WTC11 (cell line): ENCODE measurements around the gene MYL3. TPM values are rescaled to one million over a fixed set of nuclear protein-coding genes. Genes with fewer than 3 reads are reported as not detected.

Experiments
- ATAC-seq: fragments of 200-7000 bp; cut with Tn5 transposase; 2 replicates; pipeline ENCODE4 v1.10.0; 2021; ENCODE audit warnings: mild to moderate bottlenecking, moderate library complexity
- CTCF ChIA-PET: fragments of 300-600 bp; sonication (Branson Sonifier 250); formaldehyde crosslinking; loops from one replicate; lab custom pipeline; 2021; ENCODE audit warnings: antibody characterized with exemption; lab: Charles Lee
- POLR2A ChIA-PET: fragments of 350-600 bp; sonication (Branson Sonifier 250); formaldehyde crosslinking; loops from one replicate; lab custom pipeline; 2021; ENCODE audit warnings: antibody characterized with exemption; lab: Charles Lee
- DNase-seq: peaks from one replicate; pipeline ENCODE4 v3.0.0; 2021; ENCODE audit warnings: low spot score
- H3K27ac Mint-ChIP-seq: 2 replicates; pipeline ENCODE4 v1.8.0; 2021; ENCODE audit warnings: mixed read lengths
- H3K27me3 Mint-ChIP-seq: 2 replicates; pipeline ENCODE4 v1.8.0; 2021; ENCODE audit warnings: low read depth, mild to moderate bottlenecking, moderate library complexity, mixed read lengths
- H3K36me3 Mint-ChIP-seq: 2 replicates; pipeline ENCODE4 v1.8.0; 2021; ENCODE audit warnings: mixed read lengths
- H3K4me1 Mint-ChIP-seq: 2 replicates; pipeline ENCODE4 v1.8.0; 2022; ENCODE audit warnings: mixed read lengths
- H3K4me3 Mint-ChIP-seq: 2 replicates; pipeline ENCODE4 v1.8.0; 2021; ENCODE audit warnings: mild to moderate bottlenecking, moderate library complexity, mixed read lengths
- H3K9me3 Mint-ChIP-seq: 2 replicates; pipeline ENCODE4 v1.8.0; 2021; ENCODE audit warnings: mixed read lengths
- ATF2 ChIP-seq: sonication (generic); formaldehyde crosslinking; IDR thresholded peaks from 2 replicates; pipeline ENCODE4 v1.8.1; 2022; ENCODE audit warnings: low read depth, missing genetic modification reagents, borderline replicate concordance
- CBFB ChIP-seq: sonication (generic); formaldehyde crosslinking; IDR thresholded peaks from 2 replicates; pipeline ENCODE4 v1.8.1; 2022; ENCODE audit warnings: mild to moderate bottlenecking, low read depth, missing genetic modification reagents
- CREB1 ChIP-seq: sonication (generic); formaldehyde crosslinking; IDR thresholded peaks from 2 replicates; pipeline ENCODE4 v1.8.0; 2023; ENCODE audit warnings: mild to moderate bottlenecking, missing genetic modification reagents
- E2F4 ChIP-seq: sonication (generic); formaldehyde crosslinking; IDR thresholded peaks from 2 replicates; pipeline ENCODE4 v1.8.1; 2022; ENCODE audit warnings: low read depth, mild to moderate bottlenecking, moderate library complexity, missing genetic modification reagents, borderline replicate concordance
- ELF4 ChIP-seq: sonication (generic); formaldehyde crosslinking; IDR thresholded peaks from 2 replicates; pipeline ENCODE4 v1.8.1; 2022; ENCODE audit warnings: low read depth, mild to moderate bottlenecking, moderate library complexity, missing genetic modification reagents
- EMX1 ChIP-seq: fragments of 250-450 bp; sonication (Bioruptor Pico); IDR thresholded peaks from 2 replicates; pipeline ENCODE4 v1.8.0; 2021; ENCODE audit warnings: mild to moderate bottlenecking
- ERG ChIP-seq: fragments of 250-450 bp; sonication (Bioruptor Pico); IDR thresholded peaks from 2 replicates; pipeline ENCODE4 v1.8.0; 2021; ENCODE audit warnings: mild to moderate bottlenecking
- GTF2I ChIP-seq: fragments of 250-450 bp; sonication (Bioruptor Pico); conservative IDR thresholded peaks from 2 replicates; pipeline ENCODE4 v1.4.0; 2021; ENCODE audit warnings: mild to moderate bottlenecking
- IRF1 ChIP-seq: sonication (generic); formaldehyde crosslinking; IDR thresholded peaks from 2 replicates; pipeline ENCODE4 v1.8.0; 2023; ENCODE audit warnings: missing genetic modification reagents
- NFYB ChIP-seq: sonication (generic); formaldehyde crosslinking; conservative IDR thresholded peaks from 2 replicates; pipeline ENCODE4 v1.8.0; 2022; ENCODE audit warnings: low read depth, missing genetic modification reagents
- NR1H2 ChIP-seq: sonication (generic); formaldehyde crosslinking; IDR thresholded peaks from 2 replicates; pipeline ENCODE4 v1.9.0; 2021; ENCODE audit warnings: mild to moderate bottlenecking, moderate library complexity, missing genetic modification reagents
- NR3C1 ChIP-seq: sonication (generic); formaldehyde crosslinking; conservative IDR thresholded peaks from 2 replicates; pipeline ENCODE4 v1.8.1; 2023; ENCODE audit warnings: low read depth, mild to moderate bottlenecking, missing genetic modification reagents
- RORB ChIP-seq: fragments of 250-450 bp; sonication (Bioruptor Pico); IDR thresholded peaks from 2 replicates; pipeline ENCODE4 v1.9.0; 2021; ENCODE audit warnings: mild to moderate bottlenecking
- SOX15 ChIP-seq: fragments of 250-450 bp; sonication (Bioruptor Pico); IDR thresholded peaks from 2 replicates; pipeline ENCODE4 v1.9.0; 2021; ENCODE audit warnings: mild to moderate bottlenecking
- STAT6 ChIP-seq: sonication (generic); formaldehyde crosslinking; conservative IDR thresholded peaks from 2 replicates; pipeline ENCODE4 v1.8.1; 2023; ENCODE audit warnings: mild to moderate bottlenecking, low read depth, missing genetic modification reagents, moderate library complexity
- TEAD1 ChIP-seq: sonication (generic); formaldehyde crosslinking; IDR thresholded peaks from 2 replicates; pipeline ENCODE4 v1.8.0; 2022; ENCODE audit warnings: mild to moderate bottlenecking, missing genetic modification reagents
- USF1 ChIP-seq: sonication (generic); formaldehyde crosslinking; IDR thresholded peaks from 2 replicates; pipeline ENCODE4 v1.8.0; 2022; ENCODE audit warnings: mild to moderate bottlenecking, missing genetic modification reagents
- ZNF121 ChIP-seq: sonication (generic); formaldehyde crosslinking; IDR thresholded peaks from 2 replicates; pipeline ENCODE4 v1.8.0; 2023; ENCODE audit warnings: missing genetic modification reagents
- ZNF232 ChIP-seq: sonication (generic); formaldehyde crosslinking; IDR thresholded peaks from 2 replicates; pipeline ENCODE4 v1.8.0; 2022; ENCODE audit warnings: mild to moderate bottlenecking, missing genetic modification reagents
- ZNF281 ChIP-seq: sonication (generic); formaldehyde crosslinking; IDR thresholded peaks from 2 replicates; pipeline ENCODE4 v1.8.0; 2023; ENCODE audit warnings: mild to moderate bottlenecking, missing genetic modification reagents
- total RNA-seq: library from RNA; stranded (reverse); gene quantifications from 3 replicates; pipeline ENCODE4 v1.2.3, GENCODE V29; 2021

Gene MYL3
- total RNA-seq, 1 experiment from 2014 or later: 0.31 TPM

- ATAC-seq (no peak), DNase-seq (no peak)
- Mint-ChIP-seq H3K4me3 (no peak overlapping the region), H3K9me3 (no peaks in the 10 kb centered on the region), H3K27me3 (peaks cover 24% of the 10 kb centered on the region), H3K36me3 (no peaks in the 10 kb centered on the region), H3K27ac (no peak overlapping the region), H3K4me1 (0 out of 2 replicates have a peak, but pooled peaks cover 3% of the 10 kb centered on the region)
- CTCF ChIA-PET: interaction anchor here (1.2 to 4.7 kb wide), 4 partner anchors 10 to 164 kb away, joined by 3 to 20 read pairs (median 4); no protein-coding TSS in a partner anchor
- no peak for TF ChIP-seq ZNF121 (CRISPR knock-in tag)
- POLR2A ChIA-PET: no interaction called here
These were observed 7.4 kb upstream of the MYL3 start for GRCh38 chr3:46870651-46871050.

- no peak overlapping the region for H3K27ac Mint-ChIP-seq
- H3K36me3 Mint-ChIP-seq: no peaks in the 10 kb centered on the region
- ChIA-PET POLR2A (no interaction called here), CTCF (interaction anchor here (1.1 to 4.4 kb wide), 2 partner anchors 40 to 419 kb away, joined by 4 to 39 read pairs; no protein-coding TSS in a partner anchor)
- no peak for ATAC-seq
- H3K9me3 Mint-ChIP-seq: no peaks in the 10 kb centered on the region
- H3K27me3 Mint-ChIP-seq: peaks cover 17% of the 10 kb centered on the region
- no peak for DNase-seq
- 0 out of 2 replicates have a peak, but pooled peaks cover 3% of the 10 kb centered on the region for H3K4me1 Mint-ChIP-seq
- H3K4me3 Mint-ChIP-seq: no peak overlapping the region
- TF ChIP-seq USF1 (CRISPR knock-in tag): no peak
- no peak for TF ChIP-seq ERG
- TF ChIP-seq TEAD1 (CRISPR knock-in tag): no peak
- no peak for TF ChIP-seq SOX15 (CRISPR knock-in tag)
- TF ChIP-seq ATF2 (CRISPR knock-in tag): no peak
- TF ChIP-seq STAT6 (CRISPR knock-in tag): no peak
- TF ChIP-seq CBFB: no peak
- no peak for TF ChIP-seq RORB (CRISPR knock-in tag)
- no peak for TF ChIP-seq NFYB (CRISPR knock-in tag)
- TF ChIP-seq NR3C1 (CRISPR knock-in tag): no peak
- TF ChIP-seq ELF4: no peak
- no peak for TF ChIP-seq ZNF232 (CRISPR knock-in tag)
- TF ChIP-seq GTF2I (CRISPR knock-in tag): no peak
- TF ChIP-seq E2F4: no peak
- TF ChIP-seq IRF1: no peak
- no peak for TF ChIP-seq ZNF281 (CRISPR knock-in tag)
- no peak for TF ChIP-seq CREB1 (CRISPR knock-in tag)
- no peak for TF ChIP-seq NR1H2
- TF ChIP-seq EMX1 (CRISPR knock-in tag): no peak
These were observed 6.2 kb upstream of the MYL3 start for GRCh38 chr3:46869440-46869839.
